Measurements from ENCODE around the gene FN3K.

Gene FN3K

DNA sequence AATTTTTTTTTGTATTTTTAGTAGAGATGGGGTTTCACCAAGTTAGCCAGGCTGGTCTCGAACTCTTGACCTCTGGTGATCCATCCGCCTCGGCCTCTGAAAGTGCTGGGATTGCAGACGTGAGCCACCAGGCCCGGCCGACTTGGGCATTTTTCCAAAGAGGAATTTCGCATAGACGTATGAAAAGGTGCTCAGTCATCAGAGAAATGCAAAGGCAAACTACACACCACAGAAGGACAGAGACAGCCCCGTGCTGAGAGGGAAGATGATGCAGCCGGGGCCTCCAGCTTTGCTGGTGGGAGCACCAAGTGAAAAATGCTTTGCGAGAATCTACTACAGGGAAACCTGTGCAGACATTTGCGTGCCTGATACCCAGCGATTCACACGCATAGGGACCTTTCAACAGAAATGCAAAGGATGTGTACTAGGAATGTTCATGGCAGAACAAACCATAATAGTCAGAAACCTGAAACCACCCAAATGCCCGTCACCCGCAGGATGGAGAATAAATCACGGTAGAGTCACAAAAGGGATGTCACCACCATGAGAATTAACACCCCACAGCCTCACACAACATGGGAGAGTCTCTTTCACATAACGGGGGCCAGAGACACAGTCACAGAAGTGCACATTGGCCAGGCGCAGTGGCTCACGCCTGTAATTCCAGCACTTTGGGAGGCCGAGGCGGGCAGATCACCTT is 42.1 kb upstream of the FN3K start:
- H3K9me3 ChIP-seq (ENCODE audit: control insufficient read depth in 5 of 5, low read length in 5 of 5), result peaks cover 0 to 8% (median 4%) of the 10 kb centered on the region in 5 donors
- no peak overlapping the region for H3K9ac ChIP-seq (ENCODE audit: low read length in 5 of 5)
- H3K4me3 ChIP-seq (ENCODE audit: low read depth in 1 of 5, low read length in 5 of 5), result no peak overlapping the region
- H3K4me1 ChIP-seq (ENCODE audit: control insufficient read depth in 5 of 5, insufficient read depth in 5 of 5, low read length in 5 of 5), result peaks cover 1 to 14% (median 10%) of the 10 kb centered on the region in 5 donors
- H3K27me3 ChIP-seq (ENCODE audit: control insufficient read depth in 5 of 5, insufficient read depth in 4 of 5, low read length in 5 of 5), result no peaks in the 10 kb centered on the region
- peaks cover 0 to 16% (median 9%) of the 10 kb centered on the region in 5 donors for H3K36me3 ChIP-seq (ENCODE audit: control insufficient read depth in 5 of 5, insufficient read depth in 5 of 5, low read length in 5 of 5)
- no peak overlapping the region for H3K27ac ChIP-seq (ENCODE audit: low read depth, low read length)

DNA sequence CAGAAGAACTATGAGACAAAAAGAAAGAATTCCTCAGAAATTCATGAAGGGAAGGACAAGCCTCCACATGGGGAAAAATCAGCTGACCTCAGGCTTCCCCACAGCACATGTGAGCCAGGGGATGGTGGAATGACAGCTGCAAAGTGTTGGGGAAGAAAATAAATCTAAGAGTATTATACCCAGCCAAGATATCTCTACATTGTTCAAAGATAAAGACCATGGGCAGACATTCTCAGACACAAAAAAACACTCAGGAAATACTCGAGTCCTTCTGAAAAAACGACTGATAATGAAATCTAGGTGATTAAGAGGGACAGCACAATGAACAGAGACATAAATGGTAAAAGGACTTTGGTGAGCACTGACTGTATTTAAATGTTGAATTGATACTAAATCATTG is 40.8 kb upstream of the FN3K start:
- H3K9ac ChIP-seq (ENCODE audit: low read length in 5 of 5), result no peak overlapping the region
- no peak overlapping the region for H3K4me3 ChIP-seq (ENCODE audit: low read depth in 1 of 5, low read length in 5 of 5)
- H3K27ac ChIP-seq (ENCODE audit: low read depth, low read length), result no peak overlapping the region
- H3K27me3 ChIP-seq (ENCODE audit: control insufficient read depth in 5 of 5, insufficient read depth in 4 of 5, low read length in 5 of 5), result no peaks in the 10 kb centered on the region
- H3K4me1 ChIP-seq (ENCODE audit: control insufficient read depth in 5 of 5, insufficient read depth in 5 of 5, low read length in 5 of 5), result peaks cover 6 to 22% (median 18%) of the 10 kb centered on the region in 5 donors
- H3K36me3 ChIP-seq (ENCODE audit: control insufficient read depth in 5 of 5, insufficient read depth in 5 of 5, low read length in 5 of 5), result peaks cover 0 to 16% (median 9%) of the 10 kb centered on the region in 5 donors
- H3K9me3 ChIP-seq (ENCODE audit: control insufficient read depth in 5 of 5, low read length in 5 of 5), result peaks cover 0 to 8% (median 4%) of the 10 kb centered on the region in 5 donors

GRCh38 chr17:82696259-82696658 is 39.2 kb upstream of the FN3K start:
- Histone ChIP-seq H3K27me3 (ENCODE audit: control insufficient read depth in 5 of 5, insufficient read depth in 4 of 5, low read length in 5 of 5) (no peaks in the 10 kb centered on the region), H3K4me1 (ENCODE audit: control insufficient read depth in 5 of 5, insufficient read depth in 5 of 5, low read length in 5 of 5) (peaks cover 6 to 24% (median 20%) of the 10 kb centered on the region in 5 donors), H3K9me3 (ENCODE audit: control insufficient read depth in 5 of 5, low read length in 5 of 5) (peaks cover 0 to 8% (median 4%) of the 10 kb centered on the region in 5 donors), H3K27ac (ENCODE audit: low read depth, low read length) (no peak overlapping the region), H3K4me3 (ENCODE audit: low read depth in 1 of 5, low read length in 5 of 5) (no peak overlapping the region), H3K9ac (ENCODE audit: low read length in 5 of 5) (no peak overlapping the region), H3K36me3 (ENCODE audit: control insufficient read depth in 5 of 5, insufficient read depth in 5 of 5, low read length in 5 of 5) (peaks cover 0 to 5% (median 3%) of the 10 kb centered on the region in 5 donors)

GRCh38 chr17:82696916-82697807 is 38.3 kb upstream of the FN3K start:
- peaks cover 6 to 24% (median 20%) of the 10 kb centered on the region in 5 donors for H3K4me1 ChIP-seq (ENCODE audit: control insufficient read depth in 5 of 5, insufficient read depth in 5 of 5, low read length in 5 of 5)
- peaks cover 0 to 8% (median 4%) of the 10 kb centered on the region in 5 donors for H3K9me3 ChIP-seq (ENCODE audit: control insufficient read depth in 5 of 5, low read length in 5 of 5)
- no peaks in the 10 kb centered on the region for H3K27me3 ChIP-seq (ENCODE audit: control insufficient read depth in 5 of 5, insufficient read depth in 4 of 5, low read length in 5 of 5)
- peak overlapping the region in 4 of 5 donors; percentile 8 to 76 (median 52) for H3K9ac ChIP-seq (ENCODE audit: low read length in 5 of 5)
- H3K36me3 ChIP-seq (ENCODE audit: control insufficient read depth in 5 of 5, insufficient read depth in 5 of 5, low read length in 5 of 5), result peaks cover 0 to 3% (median 0%) of the 10 kb centered on the region in 5 donors
- no peak overlapping the region for H3K27ac ChIP-seq (ENCODE audit: low read depth, low read length)
- H3K4me3 ChIP-seq (ENCODE audit: low read depth in 1 of 5, low read length in 5 of 5), result peak overlapping the region in 4 of 5 donors; percentile 47 to 73 (median 69)

DNA sequence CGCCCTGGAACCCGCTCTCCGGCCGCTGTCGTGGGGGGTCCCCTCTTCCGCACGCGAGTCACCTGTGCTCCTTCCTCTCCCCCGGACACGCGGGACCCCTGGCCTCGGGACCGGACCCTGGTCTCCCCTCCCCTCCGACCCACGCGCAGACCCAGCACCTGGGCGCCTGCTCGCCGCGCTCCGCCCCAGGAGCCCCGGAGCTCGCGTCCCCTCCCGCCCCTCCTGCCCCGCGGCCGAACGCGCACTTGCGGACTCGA is 37.7 kb upstream of the FN3K start:
- Histone ChIP-seq H3K4me3 (ENCODE audit: low read depth in 1 of 5, low read length in 5 of 5) (peak overlapping the region in 4 of 5 donors; percentile 47 to 73 (median 69)), H3K36me3 (ENCODE audit: control insufficient read depth in 5 of 5, insufficient read depth in 5 of 5, low read length in 5 of 5) (no peaks in the 10 kb centered on the region), H3K27ac (ENCODE audit: low read depth, low read length) (no peak overlapping the region), H3K9ac (ENCODE audit: low read length in 5 of 5) (peak overlapping the region in 4 of 5 donors; percentile 8 to 76 (median 52)), H3K9me3 (ENCODE audit: control insufficient read depth in 5 of 5, low read length in 5 of 5) (peaks cover 0 to 8% (median 4%) of the 10 kb centered on the region in 5 donors), H3K4me1 (ENCODE audit: control insufficient read depth in 5 of 5, insufficient read depth in 5 of 5, low read length in 5 of 5) (peaks cover 6 to 24% (median 20%) of the 10 kb centered on the region in 5 donors), H3K27me3 (ENCODE audit: control insufficient read depth in 5 of 5, insufficient read depth in 4 of 5, low read length in 5 of 5) (no peaks in the 10 kb centered on the region)

DNA sequence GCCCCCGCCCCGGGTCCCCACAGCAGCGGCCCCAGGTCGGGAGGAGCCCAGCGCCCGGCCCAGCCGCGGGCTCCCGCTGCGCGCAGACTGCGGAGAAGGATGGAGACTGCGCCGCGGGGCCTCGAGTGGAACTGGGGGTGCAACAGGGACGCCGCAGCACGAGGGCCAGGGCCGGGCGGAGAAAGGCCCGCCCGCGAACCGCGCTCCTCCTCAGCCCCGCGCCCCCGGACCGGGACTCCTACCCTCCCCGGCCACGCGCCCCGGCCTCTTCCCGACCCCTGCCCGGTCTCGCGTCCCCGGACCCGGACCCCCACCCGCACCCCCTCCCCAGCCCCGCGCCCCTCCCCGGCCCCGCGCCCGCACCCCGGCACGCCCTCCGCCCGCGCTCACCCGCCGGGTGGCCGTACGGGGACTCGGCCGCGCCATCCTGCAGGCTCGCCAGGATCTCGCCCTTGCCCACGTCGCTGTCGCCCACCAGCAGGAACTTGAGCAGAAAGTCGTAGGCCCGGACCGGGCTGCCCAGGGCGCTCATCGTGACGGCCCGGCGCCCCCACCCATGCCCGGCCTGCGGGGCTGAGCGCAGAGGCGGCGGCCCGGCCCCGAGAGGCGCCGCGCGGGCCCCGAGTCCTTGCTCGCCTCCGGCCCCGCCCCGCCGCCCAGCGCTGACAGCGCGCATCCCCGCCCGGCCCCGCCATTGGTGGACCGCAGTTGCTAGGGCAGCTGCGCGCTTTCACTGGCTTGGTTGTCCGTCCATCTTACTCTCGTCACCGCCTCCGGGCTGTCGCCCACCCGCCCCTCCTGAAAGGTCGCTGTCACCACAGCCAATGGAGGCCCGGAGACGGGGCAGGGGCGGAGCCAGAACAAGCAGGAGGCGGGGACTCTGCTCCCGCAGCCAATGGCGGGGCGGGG is 37.1 kb upstream of the FN3K start, which contains the start of gene RAB40B:
Gene RAB40B (minus strand): TSS at position 634 of the 909 bp plus-strand sequence. CDS start 102 bp downstream, at position 532.
- Histone ChIP-seq H3K27ac (ENCODE audit: low read depth, low read length) (no peak within 1 kb of the TSS), H3K9ac (ENCODE audit: low read length in 5 of 5) (peak within 1 kb of the TSS in 4 of 5 donors; percentile 8 to 76 (median 55)), H3K36me3 (ENCODE audit: control insufficient read depth in 5 of 5, insufficient read depth in 5 of 5, low read length in 5 of 5) (no peaks in the 10 kb centered on the region), H3K4me3 (ENCODE audit: low read depth in 1 of 5, low read length in 5 of 5) (peak within 1 kb of the TSS; percentile 73 to 85 (median 81)), H3K27me3 (ENCODE audit: control insufficient read depth in 5 of 5, insufficient read depth in 4 of 5, low read length in 5 of 5) (peaks cover 0 to 4% (median 0%) of the 10 kb centered on the region in 5 donors), H3K9me3 (ENCODE audit: control insufficient read depth in 5 of 5, low read length in 5 of 5) (peaks cover 0 to 8% (median 4%) of the 10 kb centered on the region in 5 donors), H3K4me1 (ENCODE audit: control insufficient read depth in 5 of 5, insufficient read depth in 5 of 5, low read length in 5 of 5) (peaks cover 6 to 24% (median 20%) of the 10 kb centered on the region in 5 donors)

- no peaks in the 10 kb centered on the region for H3K36me3 ChIP-seq (ENCODE audit: control insufficient read depth in 5 of 5, insufficient read depth in 5 of 5, low read length in 5 of 5)
- H3K4me1 ChIP-seq (ENCODE audit: control insufficient read depth in 5 of 5, insufficient read depth in 5 of 5, low read length in 5 of 5), result peaks cover 6 to 24% (median 20%) of the 10 kb centered on the region in 5 donors
- H3K27ac ChIP-seq (ENCODE audit: low read depth, low read length), result no peak overlapping the region
- peak overlapping the region; percentile 65 to 85 (median 81) for H3K4me3 ChIP-seq (ENCODE audit: low read depth in 1 of 5, low read length in 5 of 5)
- peak overlapping the region in 2 of 5 donors; percentile 45 to 66 for H3K9ac ChIP-seq (ENCODE audit: low read length in 5 of 5)
- H3K27me3 ChIP-seq (ENCODE audit: control insufficient read depth in 5 of 5, insufficient read depth in 4 of 5, low read length in 5 of 5), result peaks cover 0 to 4% (median 2%) of the 10 kb centered on the region in 5 donors
- peaks cover 0 to 8% (median 4%) of the 10 kb centered on the region in 5 donors for H3K9me3 ChIP-seq (ENCODE audit: control insufficient read depth in 5 of 5, low read length in 5 of 5)
These were observed 36.4 kb upstream of the FN3K start for GRCh38 chr17:82698974-82699442.

- Histone ChIP-seq H3K9me3 (ENCODE audit: control insufficient read depth in 5 of 5, low read length in 5 of 5) (peaks cover 0 to 3% (median under 1%) of the 10 kb centered on the region in 5 donors), H3K9ac (ENCODE audit: low read length in 5 of 5) (no peak overlapping the region)
These were observed 35.9 kb upstream of the FN3K start for GRCh38 chr17:82699551-82699950.

GRCh38 chr17:82702231-82702927 is 33.0 kb upstream of the FN3K start:
- H3K27ac ChIP-seq (ENCODE audit: low read depth, low read length), result no peak overlapping the region
- H3K4me3 ChIP-seq (ENCODE audit: low read depth in 1 of 5, low read length in 5 of 5), result no peak overlapping the region
- no peaks in the 10 kb centered on the region for H3K36me3 ChIP-seq (ENCODE audit: control insufficient read depth in 5 of 5, insufficient read depth in 5 of 5, low read length in 5 of 5)

More at GRCh38 chr17:82699551-82699950, 35.9 kb upstream of the FN3K start:
- Histone ChIP-seq H3K36me3 (ENCODE audit: control insufficient read depth in 5 of 5, insufficient read depth in 5 of 5, low read length in 5 of 5) (no peaks in the 10 kb centered on the region), H3K4me1 (ENCODE audit: control insufficient read depth in 5 of 5, insufficient read depth in 5 of 5, low read length in 5 of 5) (peaks cover 6 to 24% (median 20%) of the 10 kb centered on the region in 5 donors), H3K4me3 (ENCODE audit: low read depth in 1 of 5, low read length in 5 of 5) (peak overlapping the region; percentile 65 to 85 (median 81)), H3K27me3 (ENCODE audit: control insufficient read depth in 5 of 5, insufficient read depth in 4 of 5, low read length in 5 of 5) (peaks cover 0 to 6% (median 4%) of the 10 kb centered on the region in 5 donors), H3K27ac (ENCODE audit: low read depth, low read length) (no peak overlapping the region)

More at GRCh38 chr17:82702231-82702927, 33.0 kb upstream of the FN3K start:
- Histone ChIP-seq H3K9me3 (ENCODE audit: control insufficient read depth in 5 of 5, low read length in 5 of 5) (no peaks in the 10 kb centered on the region), H3K4me1 (ENCODE audit: control insufficient read depth in 5 of 5, insufficient read depth in 5 of 5, low read length in 5 of 5) (peaks cover 4 to 17% (median 13%) of the 10 kb centered on the region in 5 donors), H3K9ac (ENCODE audit: low read length in 5 of 5) (no peak overlapping the region), H3K27me3 (ENCODE audit: control insufficient read depth in 5 of 5, insufficient read depth in 4 of 5, low read length in 5 of 5) (peaks cover 0 to 8% (median 6%) of the 10 kb centered on the region in 5 donors)
